DOHH2 (cell line): ENCODE measurements around the gene SGCE.

Experiments
- H3F3A ChIP-seq: fragments of 200-600 bp; sonication (generic), shearing (Covaris generic); 2 replicates; pipeline ENCODE4 v1.6.0; 2016; ENCODE audit warnings: antibody characterized with exemption, mild to moderate bottlenecking; ENCODE audit not compliant: control insufficient read depth, insufficient read depth
- H3K27ac ChIP-seq: fragments of 200-600 bp; sonication (generic); 2 replicates; pipeline ENCODE4 v1.5.1; 2014; ENCODE audit warnings: low read depth, mild to moderate bottlenecking, low read length, moderate library complexity
- H3K27me3 ChIP-seq: fragments of 200-600 bp; sonication (generic); 2 replicates; pipeline ENCODE4 v1.6.1; 2014; ENCODE audit warnings: mild to moderate bottlenecking, low read length, mixed read lengths; ENCODE audit not compliant: control insufficient read depth
- H3K36me3 ChIP-seq: fragments of 200-600 bp; sonication (generic); 2 replicates; pipeline ENCODE4 v1.6.1; 2014; ENCODE audit warnings: mild to moderate bottlenecking, low read length, moderate library complexity, mixed read lengths; ENCODE audit not compliant: control insufficient read depth
- H3K4me1 ChIP-seq: fragments of 200-600 bp; sonication (generic); 2 replicates; pipeline ENCODE4 v1.6.1; 2014; ENCODE audit warnings: mild to moderate bottlenecking, low read length, mixed read lengths; ENCODE audit not compliant: control insufficient read depth
- H3K4me2 ChIP-seq: fragments of 200-600 bp; sonication (generic); 2 replicates; pipeline ENCODE4 v1.6.0; 2014; ENCODE audit warnings: mild to moderate bottlenecking, low read length, moderate library complexity
- H3K4me3 ChIP-seq: fragments of 200-600 bp; sonication (generic); 2 replicates; pipeline ENCODE4 v1.5.1; 2014; ENCODE audit warnings: mild to moderate bottlenecking, low read length, mixed read lengths
- H3K79me2 ChIP-seq: fragments of 200-600 bp; sonication (generic); 2 replicates; pipeline ENCODE4 v1.6.1; 2014; ENCODE audit warnings: mild to moderate bottlenecking, low read length, mixed read lengths; ENCODE audit not compliant: control insufficient read depth
- H3K9me2 ChIP-seq: fragments of 200-600 bp; sonication (generic); replicated peaks from 2 replicates; pipeline ENCODE4 v1.6.1; 2014; ENCODE audit warnings: mild to moderate bottlenecking, low read length, mixed read lengths; ENCODE audit not compliant: control insufficient read depth
- H3K9me3 ChIP-seq: fragments of 200-600 bp; sonication (generic); 2 replicates; pipeline ENCODE4 v1.6.1; 2014; ENCODE audit warnings: antibody characterized with exemption, low read length, mixed read lengths; ENCODE audit not compliant: control insufficient read depth, insufficient read depth
- H4K20me1 ChIP-seq: fragments of 200-600 bp; sonication (generic); 2 replicates; pipeline ENCODE4 v1.6.0; 2014; ENCODE audit warnings: low read depth, mild to moderate bottlenecking, antibody characterized with exemption, low read length, moderate library complexity; ENCODE audit not compliant: control insufficient read depth, insufficient read depth
- CTCF ChIP-seq: fragments of 200-600 bp; sonication (generic); IDR thresholded peaks from one replicate; pipeline ENCODE4 v1.5.1; 2014; ENCODE audit warnings: antibody characterized with exemption, mild to moderate bottlenecking, low read depth, low read length; ENCODE audit not compliant: poor library complexity, severe bottlenecking
- EZH2phosphoT487 ChIP-seq: fragments of 200-600 bp; sonication (generic); IDR thresholded peaks from 2 replicates; pipeline ENCODE4 v1.6.1; 2017; ENCODE audit warnings: borderline replicate concordance, mild to moderate bottlenecking, antibody characterized with exemption, low read length, moderate library complexity, mixed read lengths

Gene SGCE

GRCh38 chr7:94595717-94596116, 60.2 kb downstream of the SGCE start:
- Histone ChIP-seq H3K9me3 (no peaks in the 10 kb centered on the region), H3F3A (peaks cover 4% of the 10 kb centered on the region; the same call in 1 of the 2 replicates), H3K4me2 (no peak overlapping the region), H3K27me3 (no peaks in the 10 kb centered on the region), H4K20me1 (no peaks in the 10 kb centered on the region), H3K4me3 (no peak overlapping the region), H3K79me2 (no peaks in the 10 kb centered on the region), H3K9me2 (no peaks in the 10 kb centered on the region), H3K36me3 (peaks cover 33% of the 10 kb centered on the region), H3K27ac (no peak overlapping the region), H3K4me1 (peaks cover 21% of the 10 kb centered on the region)
- TF ChIP-seq CTCF, result no peak
- TF ChIP-seq EZH2phosphoT487, result no peak

- Histone ChIP-seq H3K9me3 (no peaks in the 10 kb centered on the region), H3K79me2 (no peaks in the 10 kb centered on the region), H3K4me2 (no peak overlapping the region), H3F3A (peaks cover 4% of the 10 kb centered on the region; the same call in 1 of the 2 replicates), H3K27ac (no peak overlapping the region), H3K36me3 (peaks cover 27% of the 10 kb centered on the region), H4K20me1 (no peaks in the 10 kb centered on the region), H3K27me3 (no peaks in the 10 kb centered on the region), H3K9me2 (no peaks in the 10 kb centered on the region), H3K4me3 (no peak overlapping the region), H3K4me1 (peaks cover 26% of the 10 kb centered on the region)
- no peak for TF ChIP-seq EZH2phosphoT487
Measured at GRCh38 chr7:94594882-94595281, 61.1 kb downstream of the SGCE start.

- Histone ChIP-seq H4K20me1 (no peaks in the 10 kb centered on the region), H3K9me3 (no peaks in the 10 kb centered on the region), H3K79me2 (no peaks in the 10 kb centered on the region), H3K9me2 (no peaks in the 10 kb centered on the region), H3K27me3 (no peaks in the 10 kb centered on the region), H3K4me2 (peak overlapping the region; percentile 68), H3K36me3 (peaks cover 10% of the 10 kb centered on the region; the same call in 1 of the 2 replicates), H3F3A (peaks cover 4% of the 10 kb centered on the region; the same call in 1 of the 2 replicates), H3K4me3 (peak overlapping the region; percentile 53), H3K27ac (peak overlapping the region; percentile 54), H3K4me1 (peaks cover 26% of the 10 kb centered on the region)
- TF ChIP-seq EZH2phosphoT487, result no peak
- TF ChIP-seq CTCF, result no peak
Measured at GRCh38 chr7:94591176-94591575, 64.8 kb downstream of the SGCE start.

- Histone ChIP-seq H3K36me3 (peaks cover 8% of the 10 kb centered on the region; the same call in 1 of the 2 replicates), H3K4me2 (peak overlapping the region; percentile 68), H3K4me3 (peak overlapping the region; percentile 53), H3K9me2 (no peaks in the 10 kb centered on the region), H3K79me2 (no peaks in the 10 kb centered on the region), H3K4me1 (peaks cover 26% of the 10 kb centered on the region), H3F3A (peaks cover 4% of the 10 kb centered on the region; the same call in 1 of the 2 replicates), H4K20me1 (no peaks in the 10 kb centered on the region), H3K27ac (peak overlapping the region; percentile 54), H3K9me3 (no peaks in the 10 kb centered on the region), H3K27me3 (no peaks in the 10 kb centered on the region)
- TF ChIP-seq EZH2phosphoT487 (no peak), CTCF (no peak)
Measured at GRCh38 chr7:94590526-94591162, 65.3 kb downstream of the SGCE start.
